GM12878 (cell line): Measurements from ENCODE around the gene FARS2.

Experiments
- CTCF ChIP-seq, 3 experiments: IDR thresholded peaks in 2 of 3; conservative IDR thresholded peaks in 1 of 3; 2 replicates each; pipeline ENCODE4 v1.5.1; 2011; ENCODE audit warnings: low read depth in 3 of 3, low read length in 3 of 3, mild to moderate bottlenecking in 3 of 3, control low read depth in 2 of 3, moderate library complexity in 2 of 3, inconsistent platforms in 1 of 3, mixed read lengths in 1 of 3; ENCODE audit not compliant: control insufficient read depth in 2 of 3, insufficient read depth in 1 of 3; ENCODE audit errors: extremely low read depth in 1 of 3
- EP300 ChIP-seq, 2 experiments: fragments of 150-350 bp in 1 of 2; IDR thresholded peaks; 2 replicates each; pipeline ENCODE4 v1.6.1; 2011 to 2012; ENCODE audit warnings: low read depth in 2 of 2, low read length in 2 of 2, borderline replicate concordance in 1 of 2, improper control_type of control experiment in 1 of 2, inconsistent platforms in 1 of 2; ENCODE audit not compliant: control insufficient read depth in 1 of 2
- MEF2A ChIP-seq: IDR thresholded peaks from 2 replicates; pipeline ENCODE4 v1.6.1; 2011; ENCODE audit warnings: low read depth, mild to moderate bottlenecking, low read length, moderate library complexity; ENCODE audit not compliant: insufficient read depth

- TF ChIP-seq MEF2A: no peak
- TF ChIP-seq EP300 (IDR thresholded peaks at IDR 0.05; ENCODE audit: borderline replicate concordance in 1 of 2, control insufficient read depth in 1 of 2, low read depth in 2 of 2, low read length in 2 of 2): no peak
- no peak for TF ChIP-seq CTCF (IDR thresholded peaks at IDR 0.05 in 2 of 3, conservative IDR thresholded peaks at IDR 0.05 in 1 of 3; ENCODE audit: control insufficient read depth in 2 of 3, extremely low read depth in 1 of 3, insufficient read depth in 1 of 3, low read depth in 3 of 3, low read length in 3 of 3)
Measured at GRCh38 chr6:5290097-5290496, 28.8 kb downstream of the FARS2 start.
